Type B pancreatic cell (in vitro differentiated cells): ENCODE data around the gene CYP4A11. TPM values are rescaled to one million over a fixed set of nuclear protein-coding genes. Genes with fewer than 3 reads are reported as not detected.
"Not testable (repeated sequence)": the region's sequence is repeated elsewhere in the genome, so short reads cannot be mapped to it uniquely, and the experiment has no call there.

Experiments
- DNase-seq: peaks from one replicate; pipeline ENCODE4 v3.0.0; 2021; ENCODE audit warnings: mixed read lengths; ENCODE audit not compliant: unreplicated experiment; ENCODE audit errors: extremely low spot score
- H3K27ac Mint-ChIP-seq: 2 replicates; pipeline ENCODE4 v1.8.0; 2021; ENCODE audit warnings: mild to moderate bottlenecking, mixed read lengths
- H3K27me3 Mint-ChIP-seq: 2 replicates; pipeline ENCODE4 v1.8.0; 2021; ENCODE audit warnings: mixed read lengths
- H3K36me3 Mint-ChIP-seq: 2 replicates; pipeline ENCODE4 v1.8.0; 2021; ENCODE audit warnings: mixed read lengths
- H3K4me1 Mint-ChIP-seq: one replicate; pipeline ENCODE4 v1.8.0; 2021; ENCODE audit warnings: mixed read lengths; ENCODE audit not compliant: unreplicated experiment
- H3K4me3 Mint-ChIP-seq: 2 replicates; pipeline ENCODE4 v1.8.0; 2021; ENCODE audit warnings: mild to moderate bottlenecking, mixed read lengths
- H3K9me3 Mint-ChIP-seq: 2 replicates; pipeline ENCODE4 v1.8.0; 2021; ENCODE audit warnings: mixed read lengths
- total RNA-seq: library from RNA; stranded (reverse); gene quantifications from 2 replicates; pipeline ENCODE4 v1.2.1, GENCODE V29; 2021; ENCODE audit warnings: low replicate concordance
- TF ChIP-seq, protein P1 (sequence below): fragments of 200-600 bp; sonication (generic); conservative IDR thresholded peaks from 2 replicates; pipeline ENCODE4 v1.5.0; 2021; ENCODE audit warnings: antibody characterized with exemption, mild to moderate bottlenecking

CYP4A11 gene
- total RNA-seq, 1 donor from 2014 or later: not detected

DNA sequence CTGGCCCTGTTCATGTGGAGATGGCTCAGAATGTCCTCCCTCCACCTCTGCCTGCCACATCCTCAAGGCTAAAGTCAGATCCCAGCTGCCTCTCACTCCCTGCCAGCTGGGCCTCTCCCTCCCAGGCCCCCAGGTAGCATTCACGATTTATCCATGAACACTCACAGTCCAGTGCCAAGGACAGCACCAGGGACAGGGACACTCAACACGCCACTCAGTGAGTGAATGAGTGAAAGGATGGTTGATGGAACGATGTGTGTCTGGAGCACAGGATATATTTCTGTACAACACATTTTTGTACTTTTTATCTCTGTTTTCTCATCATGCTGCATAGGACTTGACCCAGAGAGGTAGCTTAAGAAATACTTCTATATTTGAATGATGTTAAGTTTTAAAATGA is 10.1 kb downstream of the CYP4A11 start:
- TF ChIP-seq, protein P1, sequence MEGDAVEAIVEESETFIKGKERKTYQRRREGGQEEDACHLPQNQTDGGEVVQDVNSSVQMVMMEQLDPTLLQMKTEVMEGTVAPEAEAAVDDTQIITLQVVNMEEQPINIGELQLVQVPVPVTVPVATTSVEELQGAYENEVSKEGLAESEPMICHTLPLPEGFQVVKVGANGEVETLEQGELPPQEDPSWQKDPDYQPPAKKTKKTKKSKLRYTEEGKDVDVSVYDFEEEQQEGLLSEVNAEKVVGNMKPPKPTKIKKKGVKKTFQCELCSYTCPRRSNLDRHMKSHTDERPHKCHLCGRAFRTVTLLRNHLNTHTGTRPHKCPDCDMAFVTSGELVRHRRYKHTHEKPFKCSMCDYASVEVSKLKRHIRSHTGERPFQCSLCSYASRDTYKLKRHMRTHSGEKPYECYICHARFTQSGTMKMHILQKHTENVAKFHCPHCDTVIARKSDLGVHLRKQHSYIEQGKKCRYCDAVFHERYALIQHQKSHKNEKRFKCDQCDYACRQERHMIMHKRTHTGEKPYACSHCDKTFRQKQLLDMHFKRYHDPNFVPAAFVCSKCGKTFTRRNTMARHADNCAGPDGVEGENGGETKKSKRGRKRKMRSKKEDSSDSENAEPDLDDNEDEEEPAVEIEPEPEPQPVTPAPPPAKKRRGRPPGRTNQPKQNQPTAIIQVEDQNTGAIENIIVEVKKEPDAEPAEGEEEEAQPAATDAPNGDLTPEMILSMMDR: no peak

GRCh38 chr1:46927249-46927835 is 13.9 kb downstream of the CYP4A11 start:
- H3K27ac Mint-ChIP-seq: no peak overlapping the region
- DNase-seq: no peak
- TF ChIP-seq, protein P1: no peak
- H3K4me3 Mint-ChIP-seq: no peak overlapping the region
- H3K4me1 Mint-ChIP-seq: no peaks in the 10 kb centered on the region
- peaks cover 6% of the 10 kb centered on the region for H3K9me3 Mint-ChIP-seq
- no peaks in the 10 kb centered on the region for H3K36me3 Mint-ChIP-seq
- H3K27me3 Mint-ChIP-seq: peaks cover 19% of the 10 kb centered on the region

More for the DNA sequence above, 10.1 kb downstream of the CYP4A11 start:
- DNase-seq: no peak
- Mint-ChIP-seq H3K27me3 (peaks cover 16% of the 10 kb centered on the region), H3K36me3 (no peaks in the 10 kb centered on the region), H3K4me3 (no peak overlapping the region), H3K27ac (no peak overlapping the region), H3K4me1 (no peaks in the 10 kb centered on the region), H3K9me3 (no peaks in the 10 kb centered on the region)

- Mint-ChIP-seq H3K4me1 (no peaks in the 10 kb centered on the region), H3K27me3 (peaks cover 18% of the 10 kb centered on the region), H3K27ac (no peak overlapping the region), H3K9me3 (peaks cover 10% of the 10 kb centered on the region), H3K36me3 (peaks cover 3% of the 10 kb centered on the region), H3K4me3 (no peak overlapping the region)
- no peak for DNase-seq
- TF ChIP-seq, protein P1: no peak
These were observed 30.5 kb downstream of the CYP4A11 start for GRCh38 chr1:46910790-46911189.

- Mint-ChIP-seq H3K27ac (no peak overlapping the region), H3K36me3 (peaks cover 3% of the 10 kb centered on the region), H3K4me3 (no peak overlapping the region), H3K27me3 (peaks cover 10% of the 10 kb centered on the region), H3K4me1 (no peaks in the 10 kb centered on the region), H3K9me3 (peaks cover 4% of the 10 kb centered on the region)
- no peak for DNase-seq
- TF ChIP-seq, protein P1: no peak
These were observed 37.8 kb downstream of the CYP4A11 start for GRCh38 chr1:46903481-46903880.

GRCh38 chr1:46900401-46900800 is 40.9 kb downstream of the CYP4A11 start:
- H3K4me1 Mint-ChIP-seq: no peaks in the 10 kb centered on the region
- H3K27ac Mint-ChIP-seq: no peak overlapping the region
- TF ChIP-seq, protein P1: no peak
- no peaks in the 10 kb centered on the region for H3K9me3 Mint-ChIP-seq
- no peak overlapping the region for H3K4me3 Mint-ChIP-seq
- peaks cover 11% of the 10 kb centered on the region for H3K27me3 Mint-ChIP-seq
- H3K36me3 Mint-ChIP-seq: no peaks in the 10 kb centered on the region
- no peak for DNase-seq

DNA sequence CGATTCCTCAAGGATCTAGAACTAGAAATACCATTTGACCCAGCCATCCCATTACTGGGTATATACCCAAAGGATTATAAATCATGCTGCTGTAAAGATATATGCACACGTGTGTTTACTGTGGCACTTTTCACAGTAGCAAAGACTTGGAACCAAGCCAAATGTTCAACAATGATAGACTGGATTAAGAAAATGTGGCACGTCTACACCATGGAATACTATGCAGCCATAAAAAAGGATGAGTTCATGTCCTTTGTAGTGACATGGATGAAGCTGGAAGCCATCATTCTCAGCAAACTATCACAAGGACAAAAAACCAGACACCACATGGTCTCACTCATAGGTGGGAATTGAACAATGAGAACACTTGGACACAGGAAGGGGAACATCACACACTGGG is 59.6 kb downstream of the CYP4A11 start:
- not testable (repeated sequence) for H3K27ac Mint-ChIP-seq, H3K4me1 Mint-ChIP-seq, H3K4me3 Mint-ChIP-seq, DNase-seq, H3K9me3 Mint-ChIP-seq, H3K36me3 Mint-ChIP-seq, H3K27me3 Mint-ChIP-seq

Other genes starting within 250 kb of the CYP4A11 start
- gene EFCAB14, start 222.4 kb downstream of the CYP4A11 start, total RNA-seq: 64.6 and 101 TPM in 2 replicates
- 25.7 and 28.9 TPM in 2 replicates for gene CYP4B1, start 142.4 kb downstream of the CYP4A11 start, total RNA-seq
- 0.31 and 1.8 TPM in 2 replicates for gene CYP4X1, start 82.2 kb upstream of the CYP4A11 start, total RNA-seq
- not detected in 2 replicates for gene CYP4Z1, start 125.8 kb upstream of the CYP4A11 start, total RNA-seq
- not detected in 2 replicates for gene CYP4A22, start 196.0 kb upstream of the CYP4A11 start, total RNA-seq
- not detected in 2 replicates for gene PDZK1IP1, start 248.6 kb upstream of the CYP4A11 start, total RNA-seq